D721Med (cell line): ENCODE results near the gene IL24.
"Not testable (repeated sequence)": the region's sequence is repeated elsewhere in the genome, so short reads cannot be mapped to it uniquely, and the experiment has no call there.

Experiments used
- DNase-seq: peaks from one replicate; pipeline ENCODE4 v3.0.0; 2011; ENCODE audit warnings: low spot score; ENCODE audit not compliant: insufficient read length
- FAIRE-seq: peaks from 2 replicates; lab custom pipeline; 2011; peaks lifted over from hg19 to GRCh38; lab: Jason Lieb, UNC
- TF ChIP-seq, protein P1 (sequence below): IDR thresholded peaks from 2 replicates; pipeline ENCODE4 v1.5.1; 2012; ENCODE audit warnings: mild to moderate bottlenecking, control low read depth; ENCODE audit not compliant: insufficient read depth; ENCODE audit errors: missing control alignments

The IL24 gene, protein sequence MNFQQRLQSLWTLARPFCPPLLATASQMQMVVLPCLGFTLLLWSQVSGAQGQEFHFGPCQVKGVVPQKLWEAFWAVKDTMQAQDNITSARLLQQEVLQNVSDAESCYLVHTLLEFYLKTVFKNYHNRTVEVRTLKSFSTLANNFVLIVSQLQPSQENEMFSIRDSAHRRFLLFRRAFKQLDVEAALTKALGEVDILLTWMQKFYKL

DNA sequence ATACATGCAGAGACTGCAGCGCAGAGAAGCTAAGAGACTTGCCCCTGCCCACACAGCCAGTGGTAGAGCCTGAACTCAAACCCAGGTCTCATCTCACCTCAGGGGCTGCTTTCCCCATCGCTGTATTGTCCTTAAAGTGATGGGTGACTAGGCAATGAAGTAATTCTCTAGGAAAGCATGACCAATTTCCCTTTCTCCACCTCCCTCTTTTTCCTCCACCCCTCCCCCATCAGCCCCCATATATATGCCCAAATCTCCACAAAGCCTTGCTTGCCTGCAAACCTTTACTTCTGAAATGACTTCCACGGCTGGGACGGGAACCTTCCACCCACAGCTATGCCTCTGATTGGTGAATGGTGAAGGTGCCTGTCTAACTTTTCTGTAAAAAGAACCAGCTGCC, at the start of gene IL24:
TSS of gene IL24 (plus strand) at position 269 of the 400 bp plus-strand sequence. CDS start 390 bp downstream, outside the sequence.
- FAIRE-seq, result no peak

GRCh38 chr1:206847946-206848345, 49.3 kb upstream of the IL24 start:
- TF ChIP-seq, protein P1, sequence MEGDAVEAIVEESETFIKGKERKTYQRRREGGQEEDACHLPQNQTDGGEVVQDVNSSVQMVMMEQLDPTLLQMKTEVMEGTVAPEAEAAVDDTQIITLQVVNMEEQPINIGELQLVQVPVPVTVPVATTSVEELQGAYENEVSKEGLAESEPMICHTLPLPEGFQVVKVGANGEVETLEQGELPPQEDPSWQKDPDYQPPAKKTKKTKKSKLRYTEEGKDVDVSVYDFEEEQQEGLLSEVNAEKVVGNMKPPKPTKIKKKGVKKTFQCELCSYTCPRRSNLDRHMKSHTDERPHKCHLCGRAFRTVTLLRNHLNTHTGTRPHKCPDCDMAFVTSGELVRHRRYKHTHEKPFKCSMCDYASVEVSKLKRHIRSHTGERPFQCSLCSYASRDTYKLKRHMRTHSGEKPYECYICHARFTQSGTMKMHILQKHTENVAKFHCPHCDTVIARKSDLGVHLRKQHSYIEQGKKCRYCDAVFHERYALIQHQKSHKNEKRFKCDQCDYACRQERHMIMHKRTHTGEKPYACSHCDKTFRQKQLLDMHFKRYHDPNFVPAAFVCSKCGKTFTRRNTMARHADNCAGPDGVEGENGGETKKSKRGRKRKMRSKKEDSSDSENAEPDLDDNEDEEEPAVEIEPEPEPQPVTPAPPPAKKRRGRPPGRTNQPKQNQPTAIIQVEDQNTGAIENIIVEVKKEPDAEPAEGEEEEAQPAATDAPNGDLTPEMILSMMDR, result no peak
- DNase-seq (no peak), FAIRE-seq (no peak)

More for the DNA sequence above, at the start of gene IL24:
- TF ChIP-seq, protein P1, result no peak
- DNase-seq, result no peak

DNA sequence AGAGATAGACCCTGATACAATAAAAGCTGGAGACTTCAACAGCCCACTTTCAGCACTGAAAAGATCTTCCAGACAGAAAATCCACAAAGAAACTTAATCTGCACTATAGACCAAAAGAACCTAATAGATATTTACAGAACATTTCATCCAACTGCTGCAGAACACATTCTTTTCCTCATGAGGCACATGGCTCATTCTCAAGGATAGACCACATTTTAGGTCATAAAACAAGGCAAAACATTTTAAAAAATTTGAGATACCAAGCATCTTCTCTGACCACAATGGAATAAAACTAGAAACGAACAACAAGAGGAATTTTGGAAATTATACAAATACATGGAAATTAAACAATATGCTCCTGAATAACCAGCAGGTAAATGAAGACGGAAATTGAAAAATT, 46.8 kb upstream of the IL24 start:
- TF ChIP-seq, protein P1, result no peak
- DNase-seq (no peak), FAIRE-seq (no peak)

DNA sequence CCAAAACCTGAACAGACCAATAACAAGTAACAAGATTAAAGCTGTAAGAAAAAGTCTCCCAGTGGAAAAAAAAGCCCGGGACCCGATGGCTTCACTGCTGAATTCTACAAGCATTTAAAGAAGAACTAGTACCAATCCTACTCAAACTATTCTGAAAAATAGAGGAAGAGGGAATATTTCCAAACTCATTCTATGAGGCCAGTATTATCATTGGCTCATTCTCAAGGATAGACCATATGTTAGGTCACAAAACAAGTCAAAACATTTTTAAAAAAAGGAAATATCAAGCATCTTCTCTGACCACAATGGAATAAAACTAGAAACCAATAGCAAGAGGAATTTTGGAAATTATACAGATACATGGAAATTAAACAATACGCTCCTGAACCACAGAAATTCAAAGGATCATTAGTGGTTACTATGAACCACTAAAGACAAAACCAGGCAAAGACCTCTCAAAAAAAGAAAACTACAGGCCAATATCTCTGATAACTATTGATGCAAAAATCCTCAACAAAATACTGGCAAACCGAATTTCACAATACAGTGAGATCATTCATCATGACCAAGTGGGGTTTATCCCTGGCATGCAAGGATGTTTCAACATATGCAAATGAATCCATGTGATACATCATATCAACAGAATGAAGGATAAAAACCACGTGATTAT, 45.8 kb upstream of the IL24 start:
- FAIRE-seq (no peak), DNase-seq (no peak)
- TF ChIP-seq, protein P1, result no peak

GRCh38 chr1:206852662-206853061, 44.6 kb upstream of the IL24 start:
- not testable (repeated sequence) for DNase-seq, FAIRE-seq

DNA sequence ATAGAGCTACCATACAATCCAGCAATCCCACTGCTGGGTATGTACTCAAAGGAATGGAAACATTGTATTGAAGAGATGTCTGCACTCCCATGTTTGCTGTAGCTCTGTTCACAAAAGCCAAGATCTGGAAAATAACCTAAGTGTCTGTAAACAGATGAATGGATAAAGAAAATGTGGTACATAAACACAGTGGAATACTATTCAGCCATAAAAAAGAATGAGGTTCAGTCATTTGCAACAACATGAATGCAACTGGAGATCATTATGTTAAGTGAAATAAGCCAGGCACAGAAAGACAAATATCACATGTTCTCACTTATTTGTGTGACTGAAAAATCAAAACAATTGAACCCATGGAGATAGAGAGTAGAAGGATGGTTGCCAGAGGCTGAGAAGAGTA, 43.5 kb upstream of the IL24 start:
- FAIRE-seq, DNase-seq: not testable (repeated sequence)

- DNase-seq, result no peak
- no peak for FAIRE-seq
- TF ChIP-seq, protein P1, result no peak
Observed at GRCh38 chr1:206854401-206855129, 42.7 kb upstream of the IL24 start.

GRCh38 chr1:206855859-206856258, 41.4 kb upstream of the IL24 start:
- DNase-seq (no peak), FAIRE-seq (no peak)
- TF ChIP-seq, protein P1, result no peak
